GM10847 (cell line): ENCODE data around the gene TMEM86B.

Experiments
- POLR2A ChIP-seq: IDR thresholded peaks from 2 replicates; pipeline ENCODE4 v1.6.1; 2011; ENCODE audit not compliant: insufficient read length; ENCODE audit errors: extremely low read depth

The TMEM86B gene

GRCh38 chr19:55261671-55262126 is 33.1 kb upstream of the TMEM86B start:
- TF ChIP-seq POLR2A, result no peak

- TF ChIP-seq POLR2A, result no peak
Observed at GRCh38 chr19:55259540-55260210, 31.1 kb upstream of the TMEM86B start.

- peak; percentile 94 for TF ChIP-seq POLR2A
Observed at GRCh38 chr19:55258828-55259539, 30.4 kb upstream of the TMEM86B start, which contains the start of gene PPP6R1. Gene PPP6R1 (minus strand): TSS chr19:55259017. CDS start chr19:55247103, 11,914 bp downstream.

GRCh38 chr19:55258476-55258827 is 29.9 kb upstream of the TMEM86B start:
- TF ChIP-seq POLR2A, result no peak

- no peak for TF ChIP-seq POLR2A
Observed at GRCh38 chr19:55257461-55258420, 29.2 kb upstream of the TMEM86B start.

GRCh38 chr19:55256562-55257460 is 28.2 kb upstream of the TMEM86B start:
- no peak for TF ChIP-seq POLR2A

GRCh38 chr19:55255618-55256423 is 27.3 kb upstream of the TMEM86B start:
- TF ChIP-seq POLR2A, result peak; percentile 23

GRCh38 chr19:55254625-55254977 is 26.0 kb upstream of the TMEM86B start:
- no peak for TF ChIP-seq POLR2A

GRCh38 chr19:55253842-55254624 is 25.5 kb upstream of the TMEM86B start:
- peak; percentile 19 for TF ChIP-seq POLR2A

- no peak for TF ChIP-seq POLR2A
Observed at GRCh38 chr19:55252760-55253663, 24.4 kb upstream of the TMEM86B start.

- TF ChIP-seq POLR2A, result no peak
Observed at GRCh38 chr19:55251341-55252081, 22.9 kb upstream of the TMEM86B start.
